Activated gamma-delta T cell (primary cell): ENCODE measurements around the gene CRACR2B.
A peak's percentile ranks its signal among the peaks of the same experiment; 100 is the strongest.

Experiments
- DNase-seq: peaks from one replicate; lab custom pipeline; 2025; lab: John Stamatoyannopoulos, UW

Gene CRACR2B

DNA sequence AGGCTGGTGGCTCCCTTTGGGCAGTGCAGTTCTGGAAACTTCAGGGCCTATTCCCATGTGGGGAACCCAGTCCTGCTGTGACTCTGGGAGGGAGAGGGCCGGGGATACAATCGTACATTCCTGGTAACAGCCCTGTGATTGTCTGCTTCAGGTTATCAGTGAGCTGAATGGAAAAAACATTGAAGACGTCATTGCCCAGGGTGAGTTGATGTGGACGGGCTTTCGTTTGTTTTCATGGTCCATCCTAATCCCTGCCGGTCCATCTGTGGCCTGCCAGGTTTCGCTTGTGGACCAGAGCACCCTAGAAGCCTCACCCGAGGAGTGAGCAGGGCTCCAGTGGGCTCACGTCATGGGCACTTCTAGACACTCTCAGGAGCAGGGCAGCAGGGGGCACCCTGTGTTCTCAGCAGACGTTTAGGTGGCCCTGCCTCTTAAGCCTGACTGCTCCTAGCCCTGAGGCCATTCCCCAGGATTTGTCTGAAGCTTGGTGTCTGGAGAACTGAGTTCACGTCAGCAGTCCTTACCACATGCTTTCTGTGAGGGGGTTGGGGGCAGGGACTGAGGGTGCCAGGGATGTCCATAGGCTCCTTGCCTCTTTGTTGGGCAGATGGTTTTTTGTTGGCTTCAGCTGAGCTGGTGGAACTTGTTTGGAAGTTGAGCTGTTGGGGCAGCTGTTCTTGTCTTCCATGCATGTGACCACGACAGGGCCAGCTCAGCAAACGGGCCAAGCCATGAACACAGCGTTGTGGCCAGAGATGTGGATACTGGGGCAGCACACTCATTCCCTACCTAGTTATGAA lies 16.1 kb upstream of the CRACR2B start:
- DNase-seq, result no peak

DNA sequence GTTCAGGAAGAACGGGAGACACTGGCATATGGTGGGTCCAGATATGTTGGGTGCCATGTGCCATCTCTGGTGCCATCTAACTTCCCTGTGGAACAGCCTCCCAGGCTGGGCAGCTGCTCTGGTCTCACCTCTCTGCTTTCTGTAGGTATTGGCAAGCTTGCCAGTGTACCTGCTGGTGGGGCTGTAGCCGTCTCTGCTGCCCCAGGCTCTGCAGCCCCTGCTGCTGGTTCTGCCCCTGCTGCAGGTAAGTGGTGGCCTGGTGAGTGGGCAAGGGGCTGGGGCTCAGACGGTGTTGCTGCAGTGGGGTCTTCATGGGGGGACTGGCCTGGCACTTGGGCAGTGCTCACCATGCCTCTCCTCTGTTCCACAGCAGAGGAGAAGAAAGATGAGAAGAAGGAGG lies 15.3 kb upstream of the CRACR2B start:
- DNase-seq, result no peak

DNA sequence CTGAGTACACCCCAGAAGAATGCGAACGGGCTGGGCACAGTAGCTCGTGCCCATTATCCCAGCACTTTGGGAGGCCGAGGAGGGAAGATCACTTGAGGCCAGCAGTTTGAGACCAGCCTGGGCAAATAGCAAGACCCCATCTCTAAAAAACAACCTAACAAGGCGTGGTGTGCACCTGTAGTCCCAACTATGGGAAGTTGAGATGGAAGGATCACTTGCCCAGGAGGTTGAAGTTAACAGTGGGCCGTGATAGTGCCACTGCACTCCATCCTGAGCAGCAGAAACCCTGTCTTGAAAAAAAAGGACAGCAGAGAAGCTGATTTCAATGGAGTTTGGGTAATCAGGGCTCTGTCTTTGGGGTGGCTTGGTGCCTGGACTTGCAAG lies 14.7 kb upstream of the CRACR2B start:
- no peak for DNase-seq

DNA sequence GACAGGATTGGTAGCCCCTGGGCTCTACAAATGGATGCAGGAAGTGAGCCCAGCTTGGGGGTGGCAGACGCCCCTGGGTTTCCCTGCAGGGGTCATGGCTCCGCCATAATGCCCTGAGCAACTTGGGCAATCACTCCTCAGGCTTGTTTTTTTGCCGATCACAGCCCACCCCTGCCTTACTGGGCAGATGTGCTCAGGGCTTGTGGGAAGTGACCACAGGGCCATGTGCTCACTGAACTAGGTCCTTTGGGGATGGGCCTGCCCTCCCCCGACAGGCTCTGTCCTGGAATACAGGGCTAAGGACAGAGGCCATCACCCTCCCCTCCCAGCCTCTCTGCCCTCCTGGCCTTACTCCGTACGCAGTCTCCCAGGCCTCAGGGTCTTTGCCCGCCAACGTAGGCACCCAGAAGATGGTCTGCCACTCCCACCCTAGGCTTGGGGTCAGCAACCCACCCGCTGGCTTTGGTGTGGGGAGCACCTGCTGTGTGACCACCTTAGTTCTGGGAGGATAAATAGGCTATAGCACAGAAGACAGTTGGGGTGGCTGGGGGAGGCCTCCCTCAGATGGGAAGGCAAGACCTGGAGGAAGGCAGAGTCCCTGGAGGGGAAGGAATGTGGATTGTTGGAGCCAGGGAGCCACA lies 14.1 kb upstream of the CRACR2B start:
- no peak for DNase-seq

DNA sequence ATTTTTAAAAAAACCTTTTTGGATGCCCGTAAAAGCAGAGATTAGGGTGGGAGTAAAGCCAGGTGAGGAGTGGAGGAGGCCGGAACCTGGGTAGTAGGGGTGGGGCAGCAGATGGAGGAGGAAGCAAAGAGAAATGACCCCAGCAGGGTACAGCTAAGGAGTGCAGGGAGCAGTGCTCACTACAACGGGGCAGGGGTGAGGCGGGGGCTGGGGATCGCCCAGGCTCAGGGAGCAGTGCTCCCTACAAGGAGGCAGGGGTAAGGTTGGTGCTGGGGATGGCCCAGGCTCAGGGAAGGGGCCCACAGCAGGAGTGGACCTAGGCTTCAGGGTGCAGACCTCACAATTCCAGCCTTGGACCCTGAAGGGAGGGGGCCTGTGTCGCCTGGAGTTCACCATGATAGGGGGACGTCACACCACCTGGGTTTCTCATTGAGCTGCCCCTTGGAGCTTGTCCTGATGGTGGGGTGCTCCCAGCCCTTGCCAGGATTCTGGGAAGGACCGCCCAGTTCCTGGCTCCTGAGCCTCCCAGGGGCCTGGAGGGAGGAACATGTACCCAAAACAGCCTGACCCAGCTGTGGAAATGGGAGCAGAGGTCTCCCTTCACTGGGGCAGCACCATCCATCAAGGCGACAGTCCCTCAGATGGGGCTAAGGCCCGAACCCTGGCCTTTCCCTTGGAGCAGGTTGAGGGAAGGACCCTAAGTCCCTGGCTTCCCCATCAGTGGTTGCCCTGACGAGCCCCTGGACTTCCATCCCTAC lies 11.9 kb upstream of the CRACR2B start:
- no peak for DNase-seq

DNA sequence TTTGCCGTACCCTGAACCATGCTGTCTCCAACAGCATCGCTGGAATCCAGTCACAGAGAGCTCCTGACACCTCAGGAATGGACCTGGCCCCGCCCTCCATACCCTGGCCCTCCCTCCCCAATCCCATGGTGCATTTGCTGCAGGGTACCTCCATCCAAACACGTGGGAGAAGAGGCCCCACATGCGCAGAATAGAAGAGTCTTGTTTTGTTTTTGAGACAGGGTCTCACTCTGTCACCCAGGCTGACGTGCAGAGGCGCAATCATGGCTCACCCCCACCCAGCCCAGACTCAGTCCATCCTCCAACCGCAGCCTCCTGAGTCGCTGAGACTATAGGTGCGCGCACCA lies 11.3 kb upstream of the CRACR2B start:
- DNase-seq, result no peak

DNA sequence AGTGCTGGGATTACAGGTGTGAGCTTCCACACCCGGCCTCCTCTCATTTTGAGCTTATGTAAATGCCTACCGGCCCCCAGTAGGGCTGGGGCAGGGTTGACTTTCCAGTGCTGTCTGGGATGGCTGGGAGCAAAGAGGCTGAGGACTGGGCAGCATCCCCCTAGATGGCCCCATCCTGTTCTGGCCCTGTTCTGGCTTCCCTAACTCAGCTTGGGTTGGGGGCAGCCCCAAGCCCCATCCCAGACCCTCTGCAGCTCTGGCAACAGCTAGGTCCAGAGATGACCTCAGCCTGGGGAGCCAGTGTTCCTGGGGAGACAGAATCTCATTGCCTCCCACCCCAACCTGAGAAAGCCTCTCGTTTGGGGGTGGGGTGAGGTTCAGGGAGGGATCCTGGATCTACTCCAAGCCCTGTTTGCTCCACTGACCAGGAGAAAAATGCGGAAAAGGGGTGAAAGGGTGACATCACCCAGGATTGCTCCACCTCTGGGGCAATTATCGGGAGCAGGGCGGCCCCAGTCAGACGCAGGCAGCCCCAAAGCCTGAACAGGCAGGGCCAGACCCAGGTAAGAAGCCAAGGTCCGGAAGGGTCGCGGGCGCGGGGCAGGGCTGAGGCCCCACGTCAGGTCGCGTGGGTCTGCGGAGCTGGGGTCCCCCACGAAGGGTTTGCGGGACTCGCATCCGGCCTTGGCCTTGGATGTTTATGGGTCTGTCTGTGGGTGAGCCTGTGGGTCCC lies 9.2 kb upstream of the CRACR2B start, which contains the start of gene PNPLA2:
PNPLA2 (plus strand) TSS at position 519 of the 733 bp plus-strand sequence. CDS start 805 bp downstream, outside the sequence.
- DNase-seq, result no peak

DNA sequence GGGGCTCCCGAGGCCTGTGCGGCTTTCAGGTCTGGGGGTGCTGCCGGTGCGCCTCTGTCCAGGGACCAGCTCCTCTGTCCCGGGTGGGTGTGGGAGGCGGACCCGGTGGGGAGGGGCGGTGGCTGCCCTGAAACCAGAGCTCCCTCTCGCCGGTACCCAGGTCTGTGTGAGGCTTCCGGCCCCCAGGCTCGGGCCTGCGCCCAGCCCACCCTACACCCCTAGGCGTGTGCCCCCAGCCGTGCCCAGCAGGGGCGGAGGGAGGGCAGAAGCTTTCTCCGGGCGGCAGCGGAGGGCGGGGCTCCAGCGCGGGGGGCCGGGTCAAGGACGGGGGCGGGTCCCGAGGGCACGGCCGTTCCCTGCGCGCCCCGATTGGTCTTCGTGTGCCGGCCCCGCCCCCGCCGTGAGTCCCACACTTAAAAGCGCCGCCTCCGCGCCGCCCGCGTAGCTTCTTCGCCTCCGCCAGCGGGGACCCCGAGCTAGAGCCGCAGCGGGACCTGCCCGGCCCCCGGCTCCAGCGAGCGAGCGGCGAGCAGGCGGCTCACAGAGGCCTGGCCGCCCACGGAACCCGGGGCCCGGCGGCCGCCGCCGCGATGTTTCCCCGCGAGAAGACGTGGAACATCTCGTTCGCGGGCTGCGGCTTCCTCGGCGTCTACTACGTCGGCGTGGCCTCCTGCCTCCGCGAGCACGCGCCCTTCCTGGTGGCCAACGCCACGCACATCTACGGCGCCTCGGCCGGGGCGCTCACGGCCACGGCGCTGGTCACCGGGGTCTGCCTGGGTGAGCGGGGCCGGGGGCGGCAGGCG lies 8.4 kb upstream of the CRACR2B start:
- DNase-seq, result peak; percentile 86

DNA sequence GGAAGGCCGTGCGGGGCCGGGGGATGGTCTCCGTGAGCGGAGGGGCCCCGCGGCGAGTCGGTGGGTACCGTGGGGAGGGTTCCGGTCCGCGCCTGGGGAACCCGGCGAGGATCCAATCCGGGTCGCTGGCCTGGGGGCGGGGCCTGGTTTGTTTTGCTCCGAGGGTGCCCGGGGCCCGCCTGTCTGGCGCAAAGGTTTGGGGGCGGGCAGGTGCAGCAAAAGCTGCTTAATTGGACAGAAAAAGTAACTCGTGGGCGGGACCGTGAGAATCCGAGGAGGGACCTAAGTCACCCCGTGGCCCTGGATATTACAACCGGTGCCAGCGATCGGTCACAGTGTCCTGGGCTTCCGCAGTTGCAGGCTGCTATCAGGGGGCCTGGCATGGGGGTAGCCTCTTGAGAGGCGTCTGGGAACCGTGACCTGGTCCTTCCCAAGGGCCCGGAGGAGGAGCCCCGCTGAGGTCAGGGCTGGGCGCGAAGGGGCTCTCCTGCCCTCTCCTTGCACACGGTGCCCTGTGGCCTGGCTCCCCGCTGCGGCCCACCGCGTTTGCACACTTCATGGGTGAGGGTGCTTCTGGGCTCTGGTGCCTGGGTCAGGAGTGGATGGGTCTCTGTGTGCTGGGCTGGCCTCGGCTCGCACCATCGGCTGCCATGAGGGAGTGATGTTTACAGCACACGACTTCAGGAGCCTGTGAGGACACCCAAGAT lies 7.6 kb upstream of the CRACR2B start:
- DNase-seq, result peak; percentile 87

DNA sequence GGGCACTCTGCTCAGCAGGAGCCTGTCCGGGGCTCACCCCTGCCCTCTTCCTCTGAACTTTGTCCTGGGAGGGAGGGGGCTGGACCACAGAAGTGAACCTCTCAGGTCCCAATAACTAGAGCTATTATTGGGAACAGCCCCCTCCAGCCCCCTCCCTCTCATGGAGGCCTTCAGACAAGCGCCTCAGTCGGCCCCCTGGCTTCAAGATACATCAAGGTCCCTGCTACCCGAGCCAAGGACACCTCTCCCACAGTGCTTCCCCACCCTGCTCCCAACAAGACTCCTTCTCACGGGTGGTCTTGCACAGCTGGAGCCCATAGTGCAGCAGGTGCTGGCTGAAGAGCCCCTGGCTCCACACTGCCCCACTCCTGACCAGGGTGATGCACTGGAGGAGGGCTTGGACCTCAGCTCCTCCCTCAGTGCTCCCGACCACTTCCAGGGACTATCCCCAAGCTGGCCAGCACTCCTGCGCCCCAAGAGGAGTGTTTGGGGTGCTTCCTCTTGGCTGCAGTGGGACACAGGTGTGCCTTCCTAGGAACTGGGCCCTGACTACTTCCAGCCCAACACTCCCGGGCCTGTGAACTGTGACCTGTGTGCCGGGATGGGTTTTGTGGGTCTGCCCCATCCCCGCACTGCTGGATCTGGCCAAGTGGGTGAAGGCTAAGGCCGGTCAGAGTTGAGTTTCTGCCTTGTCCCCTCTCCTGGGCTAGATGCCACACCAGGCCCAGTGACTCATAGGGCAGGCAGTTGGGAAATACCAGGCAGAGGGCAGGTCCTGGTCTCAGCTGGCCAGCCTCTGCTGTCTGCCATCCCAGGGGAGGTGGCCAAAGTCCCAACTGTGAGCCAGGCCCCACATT lies 6.8 kb upstream of the CRACR2B start:
- DNase-seq, result no peak

DNA sequence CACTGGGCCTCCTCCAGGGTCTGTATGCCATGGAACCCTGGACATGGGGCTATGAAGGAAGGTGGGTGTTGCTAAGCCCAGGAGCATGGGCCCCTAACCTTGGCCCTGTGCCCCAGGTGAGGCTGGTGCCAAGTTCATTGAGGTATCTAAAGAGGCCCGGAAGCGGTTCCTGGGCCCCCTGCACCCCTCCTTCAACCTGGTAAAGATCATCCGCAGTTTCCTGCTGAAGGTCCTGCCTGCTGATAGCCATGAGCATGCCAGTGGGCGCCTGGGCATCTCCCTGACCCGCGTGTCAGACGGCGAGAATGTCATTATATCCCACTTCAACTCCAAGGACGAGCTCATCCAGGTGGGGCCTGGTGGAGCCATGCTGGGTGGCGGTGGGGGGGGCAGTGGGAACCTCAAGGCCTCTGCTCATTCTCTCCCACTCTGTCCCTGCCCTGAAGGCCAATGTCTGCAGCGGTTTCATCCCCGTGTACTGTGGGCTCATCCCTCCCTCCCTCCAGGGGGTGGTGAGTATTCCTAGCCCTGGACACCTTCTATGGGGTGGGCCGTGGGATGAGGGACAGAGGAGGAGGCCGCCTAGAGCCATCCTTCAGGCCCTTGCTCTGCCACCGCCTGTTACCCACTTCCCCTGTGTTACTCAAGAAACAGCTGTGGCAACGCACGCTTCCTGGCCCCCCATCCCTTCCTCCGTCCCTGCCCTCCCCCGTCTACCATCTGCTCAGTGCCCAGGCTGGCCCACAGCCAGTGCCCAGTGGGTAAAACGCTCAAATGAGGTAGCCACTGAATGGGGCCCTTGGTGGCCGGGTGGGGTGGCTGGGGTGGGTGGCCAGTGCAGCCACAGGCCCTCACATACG lies 6.0 kb upstream of the CRACR2B start:
- no peak for DNase-seq

DNA sequence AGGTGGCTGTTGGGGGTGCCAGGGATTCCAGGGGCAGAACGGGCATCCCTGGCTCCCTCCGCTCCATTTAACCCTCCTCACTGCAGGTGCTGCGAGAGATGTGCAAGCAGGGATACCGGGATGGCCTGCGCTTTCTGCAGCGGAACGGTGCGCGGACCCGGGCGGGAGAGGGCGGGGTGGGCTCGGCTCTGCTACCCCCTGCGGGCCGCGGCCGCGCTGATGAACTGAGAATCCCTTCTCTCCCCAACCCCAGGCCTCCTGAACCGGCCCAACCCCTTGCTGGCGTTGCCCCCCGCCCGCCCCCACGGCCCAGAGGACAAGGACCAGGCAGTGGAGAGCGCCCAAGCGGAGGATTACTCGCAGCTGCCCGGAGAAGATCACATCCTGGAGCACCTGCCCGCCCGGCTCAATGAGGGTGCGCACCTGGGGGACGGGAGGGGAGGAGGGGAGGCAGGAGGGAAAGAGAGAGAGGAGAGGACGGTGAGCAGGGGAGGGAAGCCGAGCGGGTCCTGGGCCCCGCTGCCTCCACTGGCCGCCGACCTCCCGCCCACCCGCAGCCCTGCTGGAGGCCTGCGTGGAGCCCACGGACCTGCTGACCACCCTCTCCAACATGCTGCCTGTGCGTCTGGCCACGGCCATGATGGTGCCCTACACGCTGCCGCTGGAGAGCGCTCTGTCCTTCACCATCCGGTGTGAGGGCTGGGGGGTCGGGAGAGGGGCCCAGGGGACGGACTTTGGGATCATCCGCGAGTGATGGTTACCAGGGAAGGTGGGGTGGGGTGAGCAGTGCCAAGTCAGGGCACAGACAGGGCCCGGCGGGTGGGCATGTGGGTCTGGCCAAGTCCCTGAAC lies 4.1 kb upstream of the CRACR2B start:
- no peak for DNase-seq

DNA sequence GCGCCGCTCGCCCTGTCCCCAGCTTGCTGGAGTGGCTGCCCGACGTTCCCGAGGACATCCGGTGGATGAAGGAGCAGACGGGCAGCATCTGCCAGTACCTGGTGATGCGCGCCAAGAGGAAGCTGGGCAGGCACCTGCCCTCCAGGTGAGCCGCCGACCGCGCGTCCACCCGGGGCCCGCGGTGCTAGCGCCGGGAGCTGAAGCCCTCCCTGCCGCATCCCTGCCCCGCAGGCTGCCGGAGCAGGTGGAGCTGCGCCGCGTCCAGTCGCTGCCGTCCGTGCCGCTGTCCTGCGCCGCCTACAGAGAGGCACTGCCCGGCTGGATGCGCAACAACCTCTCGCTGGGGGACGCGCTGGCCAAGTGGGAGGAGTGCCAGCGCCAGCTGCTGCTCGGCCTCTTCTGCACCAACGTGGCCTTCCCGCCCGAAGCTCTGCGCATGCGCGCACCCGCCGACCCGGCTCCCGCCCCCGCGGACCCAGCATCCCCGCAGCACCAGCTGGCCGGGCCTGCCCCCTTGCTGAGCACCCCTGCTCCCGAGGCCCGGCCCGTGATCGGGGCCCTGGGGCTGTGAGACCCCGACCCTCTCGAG lies 3.3 kb upstream of the CRACR2B start:
- no peak for DNase-seq

DNA sequence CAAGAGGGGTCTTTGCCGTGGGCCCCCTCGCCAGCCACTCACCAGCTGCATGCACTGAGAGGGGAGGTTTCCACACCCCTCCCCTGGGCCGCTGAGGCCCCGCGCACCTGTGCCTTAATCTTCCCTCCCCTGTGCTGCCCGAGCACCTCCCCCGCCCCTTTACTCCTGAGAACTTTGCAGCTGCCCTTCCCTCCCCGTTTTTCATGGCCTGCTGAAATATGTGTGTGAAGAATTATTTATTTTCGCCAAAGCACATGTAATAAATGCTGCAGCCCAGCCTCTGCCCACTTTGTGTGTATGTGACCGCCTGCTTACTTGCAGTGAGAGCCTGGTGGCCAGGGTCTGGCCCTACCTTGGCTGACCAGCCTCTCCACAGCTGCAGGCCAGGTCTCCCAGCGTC lies 2.8 kb upstream of the CRACR2B start:
- DNase-seq, result no peak

DNA sequence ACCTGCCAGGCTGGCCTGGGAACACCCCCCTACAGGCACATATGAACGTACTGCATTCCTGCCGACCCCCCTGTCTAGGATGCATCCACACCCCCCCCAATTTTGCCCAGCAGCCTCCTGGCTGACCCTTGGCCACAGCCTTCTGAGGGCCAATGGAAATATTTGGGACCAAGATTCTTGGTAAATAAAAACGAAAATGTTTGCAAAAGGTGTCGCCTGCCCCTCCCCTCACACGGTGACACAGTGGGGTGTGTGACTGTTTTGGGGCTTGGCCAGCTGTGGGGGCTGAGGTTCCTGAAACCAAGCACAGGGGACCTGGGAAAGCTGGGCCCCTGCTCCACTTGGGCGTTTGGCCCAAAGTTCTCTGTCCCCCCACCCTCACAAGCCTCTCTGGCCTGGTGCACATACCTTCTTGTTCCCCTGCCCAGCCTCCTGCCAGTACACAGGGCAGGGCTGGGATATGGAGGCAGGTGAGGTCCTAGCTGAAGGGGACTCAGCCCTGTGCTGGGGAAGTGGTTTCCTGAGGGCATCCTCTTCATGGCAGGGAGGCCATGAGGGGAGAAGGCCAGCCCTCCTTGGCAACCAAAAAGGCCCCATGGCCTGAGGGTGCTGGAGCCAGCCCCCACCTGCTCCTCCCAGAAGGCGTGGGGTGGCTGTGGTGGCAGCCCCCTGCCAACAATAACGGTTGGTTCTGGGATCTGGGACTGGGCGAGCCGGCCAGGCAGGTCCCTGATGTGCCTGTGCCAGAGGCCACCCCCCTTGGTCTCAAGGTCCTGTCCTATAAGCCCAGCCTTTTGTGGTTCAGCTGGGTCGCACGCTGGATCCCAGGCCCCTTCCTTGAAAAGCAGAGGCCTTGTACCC lies 2.1 kb upstream of the CRACR2B start:
- no peak for DNase-seq

DNA sequence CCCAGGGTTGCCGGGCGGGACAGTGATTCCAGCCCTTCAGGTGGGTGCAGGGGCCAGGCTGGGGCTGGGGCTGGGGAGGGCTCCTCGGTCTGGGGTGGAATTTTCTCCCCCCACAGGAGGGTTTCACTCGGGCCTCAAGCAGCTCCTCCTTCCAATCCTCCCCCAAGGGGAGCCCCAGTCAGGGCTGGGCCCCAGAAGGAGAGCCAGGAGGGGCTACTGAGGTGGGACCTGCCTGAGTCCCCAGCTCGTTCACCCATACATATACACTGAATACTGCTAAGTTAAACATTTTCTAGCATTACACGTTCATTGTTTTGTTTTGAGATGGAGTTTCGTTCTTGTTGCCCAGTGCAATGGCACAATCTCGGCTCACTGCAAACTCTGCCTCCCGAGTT lies 1.5 kb upstream of the CRACR2B start:
- DNase-seq, result no peak

DNA sequence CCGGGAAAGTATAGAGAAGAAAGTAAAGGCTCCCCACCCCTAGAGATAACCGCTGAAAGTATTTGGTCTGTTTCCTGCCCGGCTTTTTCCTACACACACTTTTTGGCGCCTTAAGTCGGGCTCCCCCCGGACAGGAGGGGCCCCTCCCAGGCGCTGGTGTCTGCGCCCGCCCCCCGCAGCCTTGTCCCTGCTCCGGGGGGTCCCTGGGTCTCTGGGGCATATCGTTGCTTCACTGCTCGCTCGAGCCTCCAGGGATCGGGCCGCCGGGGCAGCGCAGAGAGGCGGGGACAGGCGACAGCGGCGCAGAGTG lies 928 bp upstream of the CRACR2B start:
- no peak for DNase-seq
